Smooth muscle cell of the brain vasculature (primary cell): ENCODE results near the gene FMN1.
"Not testable (repeated sequence)": the region's sequence is repeated elsewhere in the genome, so short reads cannot be mapped to it uniquely, and the experiment has no call there.

Experiments used
- DNase-seq: peaks from one replicate; pipeline ENCODE4 v3.0.0-alpha.2; 2012; ENCODE audit warnings: low read depth, low spot score

FMN1 gene

DNA sequence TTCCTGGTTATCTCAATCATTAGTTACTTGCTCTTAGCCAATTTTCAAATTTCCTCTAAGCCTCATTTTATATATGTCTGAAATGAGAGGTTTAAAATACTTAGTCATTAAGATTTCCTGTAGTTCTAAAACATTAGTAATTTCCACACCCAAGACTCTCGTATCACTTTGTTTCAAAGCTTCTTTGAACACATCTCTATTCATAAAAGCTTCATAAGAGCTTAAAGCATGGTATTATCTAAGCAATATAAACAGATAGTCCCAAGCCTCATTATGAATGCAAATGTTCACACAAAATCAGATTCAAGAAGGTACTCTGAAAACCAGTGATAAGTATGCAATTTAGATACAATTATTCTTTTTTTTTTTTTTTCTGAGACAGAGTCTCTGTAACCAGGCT lies 217.0 kb downstream of the FMN1 start:
- DNase-seq: no peak

DNA sequence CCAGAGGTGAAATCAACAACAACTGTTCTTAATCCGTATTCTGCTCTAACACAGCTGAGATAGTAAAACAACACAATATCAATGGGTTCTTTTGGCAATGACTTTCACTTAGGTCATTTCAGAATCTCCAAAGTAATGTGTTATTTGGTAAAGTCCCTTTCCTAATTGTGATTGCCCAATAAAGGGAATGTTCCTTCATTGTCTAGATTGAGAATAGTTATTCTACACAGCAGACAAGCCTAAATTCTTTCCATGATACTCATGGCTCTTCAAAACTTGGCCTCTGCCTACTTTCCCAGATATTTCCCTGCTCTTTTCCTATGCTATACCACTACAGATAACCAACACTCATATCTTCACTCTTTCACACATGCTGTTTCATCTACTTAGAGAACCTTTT lies 219.8 kb downstream of the FMN1 start:
- DNase-seq: no peak

DNA sequence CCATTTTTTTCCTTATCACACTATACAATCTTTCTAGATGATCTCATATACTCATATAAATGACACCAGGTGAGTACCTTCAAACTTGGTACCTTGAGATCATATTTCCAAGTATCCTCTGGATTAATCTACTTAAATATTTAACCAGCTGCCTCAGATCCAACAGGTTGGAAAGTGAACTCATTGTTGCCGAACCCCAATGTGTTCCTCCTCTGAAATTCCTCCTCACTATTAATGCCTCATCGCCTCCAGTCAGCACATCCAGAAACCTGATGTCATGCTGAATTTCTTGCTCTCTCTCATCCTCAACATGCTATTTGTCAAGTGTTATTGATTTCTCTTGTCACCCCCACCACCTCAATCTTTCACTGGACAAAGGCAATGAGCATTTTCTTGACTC lies 221.8 kb downstream of the FMN1 start:
- DNase-seq: no peak

DNA sequence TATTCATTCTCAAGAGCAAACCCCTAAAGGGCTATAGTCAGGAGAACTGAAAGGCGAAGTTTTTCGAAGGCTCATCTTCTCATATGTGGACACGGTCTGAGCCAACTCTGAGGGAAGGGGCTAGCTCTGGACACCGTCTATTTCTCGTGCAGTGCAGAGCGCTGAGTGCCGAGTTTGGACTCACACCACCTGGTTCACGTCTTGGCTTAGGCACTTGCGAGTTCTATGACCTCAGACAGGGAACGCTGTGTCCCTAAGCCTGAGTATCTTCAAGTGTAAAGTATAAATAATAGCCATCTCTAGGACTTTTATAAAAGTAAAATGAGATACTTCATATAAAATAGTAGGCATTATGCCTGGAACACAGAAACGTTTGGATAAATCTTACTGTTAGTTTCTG lies 223.7 kb downstream of the FMN1 start:
- no peak for DNase-seq

DNA sequence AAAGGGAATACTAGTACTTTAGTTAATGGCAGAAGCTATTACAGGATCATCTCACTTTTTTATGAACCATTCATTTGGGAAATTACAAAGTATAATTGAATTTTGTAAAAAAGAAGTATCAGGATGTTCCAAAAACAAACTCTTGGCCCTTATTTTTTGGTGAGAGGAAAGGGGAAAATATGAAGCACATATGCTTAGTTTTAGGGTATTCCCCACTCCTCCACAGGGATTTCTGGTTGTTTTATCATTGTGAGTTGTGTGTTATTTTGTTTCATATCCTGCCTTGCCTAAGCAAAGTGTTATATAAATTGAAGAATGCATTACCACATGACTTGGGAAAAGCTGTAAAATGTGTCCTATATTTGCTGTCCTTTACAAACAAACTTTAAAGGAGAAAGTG lies 227.0 kb downstream of the FMN1 start:
- no peak for DNase-seq

DNA sequence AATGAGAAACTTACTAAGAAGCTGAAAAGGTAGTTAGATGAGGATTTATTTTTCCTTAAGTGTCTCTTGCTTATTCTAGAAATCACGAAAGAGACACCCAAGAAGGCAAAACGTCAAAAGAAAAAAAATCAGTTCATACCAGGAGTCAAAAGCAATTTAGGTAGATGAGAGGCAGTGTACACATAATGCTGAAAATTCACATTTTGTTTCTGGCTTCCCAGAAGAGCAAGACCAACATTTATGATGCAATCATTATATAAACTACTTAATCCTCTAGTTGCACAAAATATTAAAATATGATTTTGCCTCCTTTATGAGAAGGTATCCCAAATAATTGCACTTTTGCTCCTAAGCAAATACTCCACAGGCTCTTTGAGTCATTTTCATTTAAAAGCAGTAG lies 228.0 kb downstream of the FMN1 start:
- DNase-seq: no peak

DNA sequence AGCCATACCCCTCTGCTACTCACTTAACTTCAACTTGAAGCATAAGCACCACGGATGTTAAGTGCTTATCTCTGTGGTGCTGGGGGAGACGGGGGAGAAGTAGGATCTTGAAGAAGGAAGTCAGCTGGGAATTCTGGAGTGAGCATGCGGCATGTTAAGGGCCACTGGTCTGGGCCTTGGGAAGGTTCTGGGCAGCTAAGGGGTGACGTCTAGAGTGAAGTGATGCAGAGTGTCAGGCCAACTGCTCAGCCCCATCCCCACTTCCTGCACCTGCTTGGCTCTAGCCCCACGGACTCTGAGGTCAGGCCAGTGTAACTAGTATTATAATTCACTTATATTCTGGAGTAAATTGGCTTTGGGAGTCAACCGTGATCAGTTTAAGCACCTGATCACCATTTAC lies 228.6 kb downstream of the FMN1 start:
- no peak for DNase-seq

DNA sequence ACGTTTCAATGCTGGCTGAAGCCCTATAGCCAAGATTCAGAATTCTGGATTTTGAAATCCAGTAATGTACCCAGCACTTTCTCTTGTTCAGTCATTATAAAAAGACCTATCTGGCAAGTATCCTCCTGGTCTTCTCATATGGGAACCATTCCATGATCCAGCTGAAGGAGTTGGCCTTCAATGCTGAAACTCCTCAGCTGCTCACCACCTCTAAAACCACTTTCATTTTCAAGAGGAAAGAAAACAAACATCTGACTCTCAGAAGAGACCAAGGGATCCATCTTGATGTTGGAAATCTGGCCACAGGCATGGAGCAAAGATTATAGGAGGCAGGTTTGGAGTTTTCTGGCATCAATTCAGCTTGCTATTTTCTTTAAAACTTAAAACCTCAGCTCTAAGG lies 235.4 kb downstream of the FMN1 start:
- DNase-seq: no peak

DNA sequence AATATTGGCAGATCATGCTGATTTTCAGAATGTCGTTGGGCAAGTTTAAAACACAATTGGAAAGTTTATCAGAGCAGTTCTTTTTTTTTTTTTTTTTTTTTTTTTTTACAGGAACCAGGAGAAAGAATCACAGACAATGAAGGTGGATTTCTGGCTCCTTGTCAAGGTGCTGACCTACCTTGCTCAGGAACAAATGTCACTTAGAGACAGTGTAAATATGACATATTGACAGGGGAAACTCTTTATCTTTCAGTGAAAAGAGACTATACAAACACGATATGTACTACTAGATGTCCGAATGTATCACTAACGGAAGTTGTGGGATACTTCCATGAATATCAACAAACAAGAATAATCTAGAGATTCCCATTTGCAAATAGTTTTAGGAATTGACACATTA lies 237.3 kb downstream of the FMN1 start:
- DNase-seq: no peak

DNA sequence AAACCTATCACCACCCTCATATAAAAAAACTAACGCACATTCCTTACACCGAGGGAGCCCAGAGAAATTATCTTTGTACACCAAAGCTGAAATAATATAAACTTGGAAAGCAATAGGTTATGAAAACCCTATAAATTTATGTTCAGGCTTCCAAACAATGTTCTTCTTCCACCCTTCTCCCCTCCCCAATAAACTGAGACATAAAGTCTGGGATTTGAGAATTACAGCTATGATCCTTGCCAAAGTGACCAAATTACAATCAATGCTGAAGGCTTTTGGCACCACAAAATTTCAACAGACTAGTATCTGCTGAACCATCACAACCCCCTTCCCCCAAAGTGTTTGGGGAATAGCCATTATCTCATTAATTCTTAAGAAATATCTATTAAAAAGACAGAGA lies 237.8 kb downstream of the FMN1 start:
- no peak for DNase-seq

DNA sequence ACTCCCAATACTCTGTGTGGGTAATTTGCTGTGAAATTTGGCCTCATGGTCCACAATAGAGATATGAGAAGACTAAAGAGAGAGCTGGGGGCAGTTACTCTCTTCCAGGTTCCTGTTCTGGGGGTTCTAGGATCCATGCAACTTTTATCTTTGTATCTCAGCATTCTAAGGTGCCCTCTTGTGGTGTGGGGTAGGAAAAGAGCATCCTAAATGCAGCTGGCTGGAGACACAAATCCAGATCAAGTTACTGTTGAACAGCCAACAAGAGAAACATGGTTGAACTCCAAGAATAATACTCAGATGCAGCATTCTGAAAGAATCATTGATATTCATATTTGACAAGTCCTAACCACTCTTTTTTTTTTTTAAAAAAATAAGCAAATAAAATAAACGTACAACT lies 238.5 kb downstream of the FMN1 start:
- DNase-seq: peak; percentile 72

DNA sequence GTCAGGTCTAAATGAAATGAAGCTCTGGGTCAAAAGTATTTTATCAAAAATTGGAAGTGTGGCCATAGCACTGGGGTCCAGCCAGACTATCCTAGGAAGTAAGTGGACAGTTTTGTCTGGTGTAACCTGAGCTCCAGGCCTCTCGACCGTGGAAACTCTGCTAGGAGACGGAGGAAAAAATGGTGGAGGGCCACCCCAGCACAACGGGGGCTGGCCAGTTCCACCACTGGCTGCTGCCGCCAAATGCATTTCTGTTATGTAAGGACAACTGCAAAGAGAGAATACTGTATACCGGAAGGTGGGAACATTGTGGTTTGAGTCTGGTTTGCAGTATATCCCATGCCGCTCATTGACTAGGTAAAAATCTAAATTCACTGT lies 241.0 kb downstream of the FMN1 start:
- DNase-seq: no peak

DNA sequence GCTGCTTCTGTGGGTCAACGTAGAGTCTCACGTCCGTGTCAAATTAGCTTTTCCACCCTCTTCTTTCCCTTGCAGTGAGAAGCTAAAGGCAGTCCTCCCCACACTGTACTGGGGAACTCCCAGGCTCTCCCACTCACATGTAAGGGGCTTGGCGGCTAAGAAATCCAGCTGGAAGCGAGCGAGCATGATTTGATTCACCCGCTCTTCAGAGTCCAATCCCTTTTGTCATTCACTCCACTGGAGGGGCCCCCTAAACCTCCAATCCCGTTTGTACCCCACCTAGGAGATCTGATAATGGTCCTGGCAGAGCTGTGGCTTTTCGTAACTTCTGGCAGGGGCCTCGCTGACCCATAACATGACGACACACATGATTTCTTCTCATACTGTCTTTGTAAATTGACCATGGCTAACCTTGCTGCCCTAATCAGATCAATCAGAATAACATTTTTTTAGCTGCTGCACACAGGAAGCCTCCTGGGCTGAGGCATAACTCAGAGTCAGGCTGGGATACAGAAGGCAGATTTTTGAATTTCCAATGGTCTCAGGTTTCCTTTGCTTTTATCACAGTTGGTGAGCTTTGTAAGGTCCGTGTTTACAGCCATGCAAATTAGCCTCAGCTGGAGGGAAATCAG lies 241.5 kb downstream of the FMN1 start:
- no peak for DNase-seq

DNA sequence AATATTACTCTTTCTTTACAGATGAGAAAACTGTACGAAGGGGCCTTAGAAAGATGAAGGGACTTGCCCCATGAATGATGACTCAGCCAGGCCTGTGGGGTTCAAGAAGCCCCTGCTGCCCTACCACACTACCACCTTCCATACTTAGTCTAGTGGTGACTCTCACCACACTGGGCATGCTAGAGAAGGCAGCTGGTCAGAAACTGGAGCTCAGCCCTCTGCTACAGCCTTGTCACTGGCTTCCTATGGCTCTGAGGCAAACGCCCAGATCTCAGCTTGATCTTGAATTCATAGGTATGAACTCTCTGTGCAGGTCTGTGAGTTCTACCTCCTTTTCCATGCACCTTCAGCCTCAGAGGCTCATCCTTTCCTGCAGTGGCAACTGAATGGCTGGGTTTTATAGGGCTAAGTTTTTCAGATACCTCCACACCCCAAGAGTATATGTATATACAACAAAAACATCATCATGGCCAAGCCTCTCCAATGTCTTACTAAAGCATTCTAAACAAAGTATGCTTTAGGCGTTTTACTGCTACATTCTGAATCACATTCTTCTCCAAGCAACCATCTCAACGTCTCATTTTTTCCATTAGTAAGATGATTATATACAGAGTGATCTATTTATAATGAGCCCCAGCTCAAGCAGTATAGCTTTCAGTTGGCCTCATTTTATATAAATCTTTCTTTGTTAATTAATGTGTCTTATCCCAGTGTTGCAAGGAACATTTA lies 242.6 kb downstream of the FMN1 start:
- no peak for DNase-seq

DNA sequence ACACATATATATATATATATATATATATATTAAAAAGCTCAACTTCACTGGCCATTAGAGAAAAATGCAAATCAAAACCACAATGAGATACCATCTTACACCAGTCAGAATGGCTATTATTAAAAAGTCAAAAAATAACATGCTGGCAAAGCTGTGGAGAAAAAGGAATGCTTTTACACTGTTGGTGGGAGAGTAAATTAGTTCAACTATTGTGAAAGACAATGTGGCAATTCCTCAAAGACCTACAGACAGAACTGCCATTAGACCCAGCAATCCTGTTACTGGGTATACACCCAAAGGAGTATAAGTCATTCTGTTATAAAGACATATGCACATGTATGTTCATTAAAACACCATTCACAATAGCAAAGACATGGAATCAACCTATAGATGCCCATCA lies 244.5 kb downstream of the FMN1 start:
- not testable (repeated sequence) for DNase-seq

DNA sequence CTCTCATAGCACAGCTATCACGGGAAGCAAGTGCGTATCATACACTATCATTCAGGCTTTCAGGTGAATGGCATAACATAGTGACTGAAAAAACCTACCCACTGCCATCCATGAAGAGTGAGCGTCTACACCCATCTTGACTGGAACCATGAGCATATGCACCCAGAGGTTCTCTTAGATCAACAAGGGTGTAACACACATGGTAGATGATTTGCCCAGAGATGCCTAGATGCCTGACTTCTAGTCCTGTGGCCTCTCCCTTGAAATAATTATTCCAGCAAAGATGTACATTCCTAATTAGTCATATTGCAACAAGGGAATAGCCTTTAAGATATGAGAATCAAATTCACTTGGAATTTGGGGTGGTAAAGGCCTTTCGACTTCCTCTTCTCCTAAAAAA lies 248.3 kb downstream of the FMN1 start:
- DNase-seq: no peak

DNA sequence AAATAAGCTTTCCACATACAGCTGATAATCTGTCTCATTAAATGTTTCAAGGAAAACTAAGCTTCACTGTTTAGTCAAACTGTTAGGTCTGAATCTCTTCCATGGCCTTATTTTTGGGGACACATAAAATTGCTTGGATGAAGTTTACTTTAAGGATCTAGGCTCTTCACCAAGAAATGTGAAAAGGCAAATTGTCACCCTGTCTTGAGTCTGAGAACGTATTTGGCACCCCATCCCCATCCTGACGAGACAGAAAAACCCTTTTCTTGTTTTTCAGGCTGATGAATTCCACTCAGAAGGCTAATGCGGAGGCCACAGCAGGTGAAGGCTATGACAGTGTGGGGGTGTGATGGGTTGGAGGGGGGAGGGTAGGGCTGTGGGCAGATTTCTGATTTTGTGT lies 250.1 kb downstream of the FMN1 start:
- DNase-seq: no peak

DNA sequence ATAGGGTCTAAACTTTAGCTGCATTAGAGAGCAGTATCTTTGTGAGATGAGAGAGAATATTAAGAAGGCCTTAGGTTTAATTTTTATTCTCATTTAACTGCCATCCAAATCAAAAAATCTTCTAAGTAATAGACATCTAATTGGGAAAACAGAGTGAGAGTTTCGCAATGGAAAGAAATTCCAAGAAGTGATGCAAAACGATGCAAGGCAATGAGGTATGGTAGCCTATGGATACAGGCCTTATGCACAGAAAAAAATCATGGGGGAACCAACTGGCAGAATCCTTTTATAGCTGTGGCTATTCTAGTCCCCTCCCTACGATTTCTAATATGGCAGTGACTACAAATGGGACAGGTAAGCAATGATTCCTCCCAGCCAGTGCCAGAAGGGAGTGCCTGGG lies 250.8 kb downstream of the FMN1 start:
- DNase-seq: no peak

DNA sequence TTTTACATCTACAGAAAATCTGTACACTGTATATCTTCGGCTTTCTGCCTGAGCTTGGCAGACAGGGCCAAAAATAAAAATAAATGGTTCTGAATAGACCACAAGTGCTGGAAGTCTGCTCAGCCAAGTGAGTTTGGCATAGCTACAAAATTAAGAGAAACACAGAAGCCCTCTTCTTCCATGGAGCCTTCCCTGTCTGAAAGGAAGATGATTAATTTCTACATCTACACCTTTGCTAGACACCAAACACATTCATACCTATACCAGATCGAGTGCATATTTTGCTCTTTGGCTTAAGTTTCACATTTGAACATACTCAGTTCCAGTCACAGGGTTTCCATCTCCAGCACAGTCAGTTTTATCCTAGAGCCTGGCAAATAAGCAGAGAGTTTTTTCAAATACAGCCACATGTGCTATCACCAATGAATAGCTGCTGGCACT lies 252.1 kb downstream of the FMN1 start:
- no peak for DNase-seq

DNA sequence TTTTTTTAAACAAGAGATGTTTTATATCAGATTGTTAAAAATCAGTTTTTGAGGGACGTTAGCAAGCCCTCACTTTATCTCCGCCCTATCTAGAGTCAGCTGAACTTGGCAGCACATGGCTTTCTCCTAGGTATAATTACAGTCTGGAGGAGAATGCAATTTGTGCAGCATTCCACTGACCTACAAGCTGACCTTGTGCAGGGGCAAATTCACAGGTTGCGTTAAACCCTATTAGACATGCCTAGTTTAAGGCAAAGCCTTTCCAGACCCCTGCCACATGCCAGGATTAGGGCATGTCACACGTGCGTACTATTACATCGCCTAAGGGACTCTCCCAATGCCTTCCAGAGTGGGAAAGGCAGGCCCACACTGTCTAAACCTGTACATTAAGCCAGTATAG lies 252.7 kb downstream of the FMN1 start:
- DNase-seq: no peak

DNA sequence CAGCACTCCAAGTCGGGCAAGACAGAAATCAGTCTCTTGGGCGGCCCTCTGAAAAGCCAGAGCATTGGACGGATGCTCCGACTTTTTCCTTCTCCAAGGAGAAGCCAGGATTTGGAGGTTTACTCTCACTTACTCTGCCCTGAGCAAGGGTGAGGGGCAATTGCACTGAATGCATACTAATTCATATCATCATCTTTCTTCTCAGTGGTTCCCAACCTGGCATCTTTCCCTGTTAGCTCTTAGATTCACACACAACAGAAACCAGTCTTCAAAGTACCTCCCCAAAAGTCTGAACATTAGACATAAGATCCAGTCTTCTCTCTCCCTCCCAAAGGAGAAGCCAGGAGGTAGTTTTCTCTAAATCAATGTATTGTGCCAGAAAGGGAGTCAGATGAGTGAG lies 257.5 kb downstream of the FMN1 start:
- DNase-seq: no peak

DNA sequence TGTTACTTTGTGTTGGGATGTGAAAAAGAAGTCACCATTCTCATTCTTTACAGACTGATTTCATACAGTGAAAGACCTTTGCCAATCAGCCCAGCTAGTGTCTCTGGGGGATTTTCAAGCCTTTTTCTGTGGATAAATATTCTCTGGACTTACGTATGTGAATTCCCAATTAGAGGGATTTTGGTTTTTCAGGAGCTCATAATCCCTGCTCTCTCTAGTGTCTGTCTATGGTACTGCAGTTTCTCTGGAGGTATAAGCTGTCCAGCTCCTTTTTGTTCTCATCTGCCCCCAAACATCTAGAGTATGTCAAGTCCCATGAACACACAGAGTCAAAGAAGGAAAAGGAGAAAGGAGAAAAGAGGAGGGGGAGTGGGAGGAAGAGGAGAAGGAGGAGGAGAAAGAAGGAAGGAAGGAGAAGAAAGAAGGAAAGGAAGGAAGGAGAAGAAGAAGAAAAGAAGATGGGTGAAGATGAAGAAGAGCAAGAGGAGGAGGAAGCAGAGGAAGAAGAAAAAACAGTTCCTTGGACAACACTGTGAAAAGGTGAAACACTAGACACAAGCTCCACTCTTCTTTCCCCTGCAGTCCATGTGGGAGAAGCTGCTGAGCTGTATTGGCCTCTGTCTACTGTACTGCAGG lies 258.1 kb downstream of the FMN1 start:
- DNase-seq: no peak

DNA sequence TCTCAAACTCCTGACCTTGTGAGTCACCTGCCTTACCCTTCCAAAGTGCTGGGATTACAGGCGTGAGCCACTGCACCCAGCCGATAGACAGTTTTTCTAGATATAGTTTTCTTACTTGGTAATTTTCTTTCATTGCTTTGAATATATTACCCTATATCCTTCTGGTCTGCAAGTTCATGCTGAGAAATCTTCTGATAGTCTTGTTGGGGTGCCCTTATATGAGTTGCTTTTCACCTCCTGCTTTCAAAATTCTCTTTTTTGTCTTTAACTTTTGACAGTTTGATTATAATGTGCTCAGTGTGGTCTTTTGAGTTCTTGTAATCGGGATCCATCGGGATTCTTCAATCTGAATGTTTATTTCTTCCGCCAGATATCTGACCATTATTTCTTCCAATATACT lies 259.4 kb downstream of the FMN1 start:
- no peak for DNase-seq
